Body of pancreas (tissue), 4 donors: ENCODE results near the gene ADAMTS17.

ENCODE experiments used
- POLR2A ChIP-seq, 3 donors: fragments of 450-650 bp; IDR thresholded peaks; one replicate each; pipeline ENCODE4 v1.6.1; 2016; ENCODE audit warnings: antibody characterized with exemption in 3 of 3, mild to moderate bottlenecking in 2 of 3
- TF ChIP-seq, protein P1 (sequence below), 7 experiments: fragments of 450-650 bp in 4 of 7; fragments of 200-600 bp in 3 of 7; sonication (generic) in 3 of 7; IDR thresholded peaks; one replicate each; pipeline ENCODE4 v1.5.1; 2016 to 2019; ENCODE audit warnings: antibody characterized with exemption in 7 of 7

DNA sequence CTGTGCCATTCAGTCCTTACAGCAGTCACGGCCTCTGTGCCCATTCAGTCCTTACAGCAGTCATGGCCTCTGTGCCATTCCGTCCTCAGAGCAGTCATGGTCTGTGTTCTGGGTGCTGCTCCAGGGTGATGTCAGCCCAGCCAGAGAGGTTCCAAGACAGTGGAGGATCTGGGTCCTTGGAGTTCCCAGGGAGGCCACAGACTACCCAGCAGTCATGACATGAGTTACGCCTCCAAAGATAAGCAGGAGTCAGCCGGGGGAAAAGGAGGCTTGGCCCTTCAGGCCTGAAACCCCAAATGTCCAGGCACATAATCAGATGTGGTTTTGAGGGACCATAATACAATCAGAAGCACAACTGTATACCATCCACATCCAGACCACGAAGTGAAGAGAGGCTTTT lies 115.7 kb downstream of the ADAMTS17 start:
- TF ChIP-seq, protein P1, sequence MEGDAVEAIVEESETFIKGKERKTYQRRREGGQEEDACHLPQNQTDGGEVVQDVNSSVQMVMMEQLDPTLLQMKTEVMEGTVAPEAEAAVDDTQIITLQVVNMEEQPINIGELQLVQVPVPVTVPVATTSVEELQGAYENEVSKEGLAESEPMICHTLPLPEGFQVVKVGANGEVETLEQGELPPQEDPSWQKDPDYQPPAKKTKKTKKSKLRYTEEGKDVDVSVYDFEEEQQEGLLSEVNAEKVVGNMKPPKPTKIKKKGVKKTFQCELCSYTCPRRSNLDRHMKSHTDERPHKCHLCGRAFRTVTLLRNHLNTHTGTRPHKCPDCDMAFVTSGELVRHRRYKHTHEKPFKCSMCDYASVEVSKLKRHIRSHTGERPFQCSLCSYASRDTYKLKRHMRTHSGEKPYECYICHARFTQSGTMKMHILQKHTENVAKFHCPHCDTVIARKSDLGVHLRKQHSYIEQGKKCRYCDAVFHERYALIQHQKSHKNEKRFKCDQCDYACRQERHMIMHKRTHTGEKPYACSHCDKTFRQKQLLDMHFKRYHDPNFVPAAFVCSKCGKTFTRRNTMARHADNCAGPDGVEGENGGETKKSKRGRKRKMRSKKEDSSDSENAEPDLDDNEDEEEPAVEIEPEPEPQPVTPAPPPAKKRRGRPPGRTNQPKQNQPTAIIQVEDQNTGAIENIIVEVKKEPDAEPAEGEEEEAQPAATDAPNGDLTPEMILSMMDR (IDR thresholded peaks at IDR 0.05) = no peak
- TF ChIP-seq POLR2A (IDR thresholded peaks at IDR 0.05) = no peak
